Stimulated activated CD4-positive, alpha-beta T cell treated with anti-CD3 and anti-CD28 coated beads, Interleukin-12 subunit alpha, Interleukin-12 subunit beta, amount 100 ng/mL, for 24 hours (primary cell): ENCODE measurements around the gene SCG3.

Experiments
- DNase-seq, 2 experiments: peaks; one replicate each; pipeline ENCODE4 v3.0.0-alpha.2; 2020; ENCODE audit warnings: low read depth in 2 of 2

SCG3 gene

DNA sequence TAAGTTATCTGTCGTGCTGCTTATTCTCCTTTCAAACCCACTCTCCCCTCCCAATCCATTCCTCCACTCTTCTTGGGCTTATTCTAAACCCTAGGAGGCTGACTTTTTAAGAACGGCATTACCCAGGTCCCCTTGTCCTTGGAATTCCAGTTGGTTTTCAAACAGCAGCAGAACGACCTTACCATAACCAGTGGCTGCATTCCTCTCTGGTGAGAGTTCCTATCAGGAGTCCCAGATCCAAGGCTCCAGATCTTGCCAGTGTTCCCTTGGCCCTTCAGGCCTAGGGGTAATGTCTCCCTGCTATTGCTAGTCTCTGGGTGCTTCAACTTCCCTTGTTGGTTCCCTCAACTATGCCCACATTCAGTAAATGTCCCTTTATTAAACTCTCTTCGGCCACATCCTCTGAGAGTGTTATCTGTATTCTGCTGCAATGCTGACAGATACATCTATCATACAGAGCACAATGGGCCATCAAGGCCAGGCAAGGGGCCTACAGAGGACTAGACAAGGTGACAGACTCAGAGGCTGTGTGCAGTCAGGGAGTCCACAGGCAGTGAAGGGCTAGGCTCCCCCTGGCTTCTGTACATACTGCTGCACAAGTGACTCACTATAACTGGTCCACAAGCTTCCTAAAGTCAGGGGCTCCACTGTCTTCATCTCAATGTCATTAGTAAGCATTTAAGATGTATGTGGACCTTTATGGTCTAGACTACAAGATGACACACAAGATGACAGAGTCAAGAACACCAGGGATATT lies 46.0 kb downstream of the SCG3 start:
- DNase-seq, result no peak

DNA sequence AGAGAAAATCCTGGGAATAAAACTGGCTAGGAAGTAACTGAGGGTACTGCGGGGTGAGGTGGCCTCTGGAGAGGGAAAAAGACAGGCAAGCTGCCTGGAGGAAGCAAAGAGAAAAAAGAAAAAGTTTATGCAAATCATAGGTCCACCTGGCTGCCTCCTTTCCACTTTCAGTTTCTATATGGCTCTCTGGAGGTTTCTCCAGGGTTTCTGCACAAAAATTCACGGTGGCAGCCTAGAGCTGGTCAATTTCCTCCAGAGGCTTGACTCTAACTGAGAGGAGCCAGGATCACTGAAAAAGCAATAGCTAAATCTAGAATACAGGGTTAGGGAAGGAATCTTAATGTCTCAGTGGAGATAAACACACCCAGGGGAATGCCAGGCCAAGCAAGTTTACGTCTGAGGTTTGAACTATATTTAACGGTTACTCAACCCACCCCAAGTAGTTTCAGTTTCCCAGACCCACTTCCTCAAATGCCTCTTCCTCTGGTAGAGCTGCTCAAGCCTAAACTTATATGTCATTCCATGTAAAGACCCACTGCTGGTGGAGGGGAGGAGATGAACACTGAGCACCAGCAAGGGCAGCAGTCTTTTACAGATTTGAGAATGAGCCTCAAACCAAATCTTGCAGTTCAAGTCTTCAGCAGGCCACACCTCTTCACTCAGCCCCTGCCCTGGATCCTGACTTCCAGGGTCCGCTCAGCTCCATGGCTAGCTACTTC lies 50.4 kb downstream of the SCG3 start:
- no peak for DNase-seq

DNA sequence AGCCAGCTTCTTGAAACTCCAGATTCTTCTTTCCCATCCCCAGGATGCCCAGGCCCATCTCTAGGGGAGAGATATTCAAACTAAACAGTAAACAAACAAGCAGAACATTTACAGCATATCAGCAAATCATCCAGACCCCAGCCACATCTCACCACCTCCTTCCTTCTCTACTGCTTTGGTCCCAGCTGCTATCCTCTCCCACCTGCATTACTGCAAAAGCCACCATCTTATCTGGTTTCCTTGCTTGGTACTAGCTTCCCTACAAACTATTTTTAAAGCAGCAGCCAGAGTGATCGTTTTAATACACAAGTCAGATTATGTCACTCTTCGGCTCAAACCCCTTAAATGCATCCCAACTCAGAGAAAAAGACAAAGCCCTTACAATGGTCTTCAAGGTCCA lies 51.3 kb downstream of the SCG3 start:
- no peak for DNase-seq

DNA sequence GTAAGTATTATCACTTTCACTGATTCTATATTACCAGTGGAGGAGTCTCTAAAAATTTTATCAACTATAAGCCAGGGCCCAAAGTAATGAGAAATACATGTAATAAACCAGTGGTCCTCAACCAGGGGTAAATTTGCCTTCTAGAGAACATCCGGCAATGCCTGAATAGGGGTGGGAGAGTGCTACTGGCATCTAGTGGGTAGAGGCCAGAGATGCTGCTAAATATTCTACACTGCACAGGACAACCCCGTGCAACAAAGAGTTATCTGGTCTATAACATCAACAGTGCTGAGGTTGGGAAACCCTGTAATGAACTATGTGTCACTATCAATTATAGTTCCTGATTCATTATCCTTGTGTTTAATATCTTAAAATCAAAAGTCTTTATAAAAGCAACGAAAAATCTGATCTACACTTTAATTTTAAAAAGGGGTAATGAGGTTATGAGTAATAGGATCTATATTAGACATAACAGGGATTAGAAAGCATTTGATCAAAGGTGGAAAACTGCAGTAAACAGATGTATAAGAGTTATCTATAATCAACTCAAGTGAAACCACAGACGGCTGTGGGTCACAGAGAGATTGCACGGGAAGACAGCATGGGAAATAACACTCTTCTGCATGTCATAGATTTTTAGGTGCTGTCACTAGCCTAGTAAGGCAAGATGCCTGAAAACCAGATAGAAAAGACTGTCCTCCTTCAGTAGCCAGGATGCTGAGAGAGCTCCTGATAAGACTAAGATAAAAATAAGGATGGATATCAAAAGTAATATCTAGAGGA lies 54.1 kb downstream of the SCG3 start:
- peak in 1 of 2 experiments; percentile 9 for DNase-seq

DNA sequence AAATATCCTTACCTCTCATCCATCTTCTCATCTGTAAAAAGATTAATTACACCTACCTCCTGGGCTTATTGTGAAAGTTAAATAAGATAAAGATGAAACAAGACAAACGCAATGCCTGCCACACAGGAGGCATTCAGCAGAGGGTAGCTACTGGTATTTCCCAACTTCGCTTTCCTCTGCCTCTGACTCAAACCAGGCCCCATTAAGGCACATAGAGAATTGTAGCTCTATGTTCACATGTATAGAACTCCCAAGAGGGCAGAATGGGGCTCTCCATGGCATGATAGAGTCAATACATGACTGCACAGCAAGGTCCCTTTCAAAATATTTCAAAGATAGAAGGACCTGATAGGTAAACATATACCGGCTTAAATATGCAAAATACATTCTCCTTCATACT lies 54.8 kb downstream of the SCG3 start:
- DNase-seq, result peak in 1 of 2 experiments; percentile 8

DNA sequence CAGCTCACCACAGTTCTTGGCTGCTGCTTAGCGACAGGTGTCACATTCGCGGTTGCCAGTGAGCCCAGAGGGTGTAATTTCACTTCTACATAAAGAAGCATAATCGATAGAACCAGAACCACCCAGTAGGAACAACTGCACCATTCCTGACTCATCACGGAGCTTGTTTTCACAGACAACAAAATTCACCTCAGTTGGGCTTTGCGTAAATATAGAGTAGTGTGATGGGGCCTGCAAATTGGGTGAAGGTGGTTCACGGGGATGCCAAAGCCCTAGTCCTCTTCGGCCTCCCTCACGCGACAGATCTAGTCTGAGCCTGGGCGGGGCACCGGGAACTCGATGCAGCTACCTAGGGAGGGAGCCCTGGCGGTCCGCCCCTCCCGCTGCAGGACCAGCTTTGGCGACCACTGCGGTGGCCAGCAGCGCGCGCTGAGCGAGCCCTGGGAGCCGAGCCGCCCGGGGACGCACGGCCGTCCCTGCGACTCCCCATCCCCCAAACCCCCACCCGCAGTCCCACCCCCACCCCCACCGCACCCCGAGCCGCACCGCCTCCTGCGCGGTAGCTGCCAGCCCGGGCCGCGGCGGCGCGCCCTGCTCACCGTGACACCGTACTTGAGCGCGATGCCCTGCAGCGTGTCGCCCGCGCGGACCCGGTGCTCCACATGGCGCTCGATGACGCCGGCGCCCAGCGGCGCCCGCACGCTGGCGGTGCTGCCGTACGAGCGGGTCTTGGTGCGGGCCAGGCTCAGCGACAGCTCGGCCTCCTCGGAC lies 55.6 kb downstream of the SCG3 start:
- peak; percentile 44 to 47 for DNase-seq

DNA sequence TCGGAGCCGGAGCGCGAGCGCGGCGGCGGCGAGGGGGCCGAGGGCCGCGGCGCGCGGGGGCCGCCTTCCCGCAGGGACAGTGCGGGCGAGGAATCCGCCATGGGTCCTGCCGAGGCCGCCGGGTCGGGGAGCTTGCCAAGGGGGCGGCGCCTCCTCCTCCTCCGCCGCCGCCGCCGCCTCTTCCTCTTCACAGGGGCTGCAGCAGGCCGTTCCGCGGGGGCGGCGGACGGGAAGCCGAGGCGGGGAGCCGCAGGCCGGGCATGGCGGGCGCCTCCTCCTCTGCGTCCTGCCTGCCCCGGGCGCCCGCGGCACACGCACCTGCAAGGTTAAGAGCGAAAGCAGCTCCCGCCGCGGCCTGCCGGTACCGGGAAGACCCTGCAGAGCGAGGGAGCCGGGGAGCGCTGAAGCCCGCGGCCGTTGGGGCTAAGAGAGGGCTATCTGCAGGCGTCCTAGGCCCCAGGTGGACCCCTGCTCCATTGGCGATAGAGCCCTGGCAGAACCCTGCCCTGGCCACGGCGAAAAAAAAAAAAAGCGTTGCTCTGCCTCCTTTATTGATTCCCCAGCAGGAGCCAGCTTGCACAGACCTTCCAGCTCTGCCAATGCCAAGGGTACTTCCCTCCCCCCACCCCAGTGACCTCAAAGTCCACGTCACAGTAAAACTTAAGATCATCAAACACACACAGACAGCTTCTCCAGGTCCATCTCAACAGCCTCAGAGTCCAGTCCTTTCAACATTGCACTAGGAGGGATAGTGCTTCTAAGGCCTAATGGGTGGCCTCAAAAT lies 56.4 kb downstream of the SCG3 start, which contains the start of gene LYSMD2:
Gene LYSMD2, minus strand, starts transcription at position 134 of the 784 bp plus-strand sequence. Its CDS starts 33 bp downstream, at position 101.
- DNase-seq, result peak; percentile 41 to 62

DNA sequence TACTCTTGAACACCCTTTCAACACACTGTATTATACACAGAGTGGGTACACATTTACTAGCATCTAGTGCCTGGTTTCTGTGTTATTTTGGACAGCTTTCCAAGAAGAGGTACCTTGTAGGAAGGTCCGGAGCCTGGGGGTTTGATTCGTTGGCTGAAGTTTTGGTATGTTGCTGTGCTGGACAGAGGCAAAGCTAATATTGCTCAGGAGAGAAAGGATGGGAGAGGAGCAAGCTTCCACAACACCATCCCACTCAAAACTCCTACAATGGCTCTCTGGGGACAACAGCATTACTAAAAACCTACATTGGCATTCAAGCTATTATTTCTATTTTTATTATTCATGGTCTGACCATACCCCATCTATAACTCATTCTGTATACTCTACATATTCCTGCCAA lies 57.2 kb downstream of the SCG3 start:
- no peak for DNase-seq

DNA sequence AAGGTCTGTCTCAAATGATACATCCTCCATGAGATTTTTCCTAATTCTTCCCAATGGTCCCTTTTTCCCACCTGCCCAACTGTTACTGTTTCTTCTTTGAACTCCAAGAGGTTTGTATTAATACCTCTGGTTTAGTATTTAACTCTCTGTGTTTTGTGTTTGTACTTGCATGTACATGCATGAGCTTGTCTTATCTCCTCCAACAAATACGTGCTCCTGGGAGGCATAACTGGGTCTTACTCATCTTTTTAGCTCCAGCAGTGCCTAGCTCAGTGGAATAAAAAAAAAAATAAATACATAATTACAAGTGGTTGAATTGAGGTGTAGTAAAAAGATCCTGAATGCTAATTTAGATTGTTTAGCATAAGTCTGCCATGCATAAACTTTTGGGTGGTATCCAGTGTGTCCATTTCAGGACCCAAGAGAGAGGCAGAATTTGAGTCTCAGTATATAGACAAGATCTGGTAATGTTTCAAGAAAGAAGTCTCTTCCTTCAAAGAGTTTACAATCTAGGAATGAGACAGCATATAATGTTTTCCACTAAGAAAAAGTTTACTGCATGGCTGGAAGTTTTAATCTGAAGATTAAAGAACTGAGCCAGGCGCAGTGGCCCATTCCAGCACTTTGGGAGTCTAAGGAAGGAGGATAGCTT lies 57.9 kb downstream of the SCG3 start:
- DNase-seq, result no peak

DNA sequence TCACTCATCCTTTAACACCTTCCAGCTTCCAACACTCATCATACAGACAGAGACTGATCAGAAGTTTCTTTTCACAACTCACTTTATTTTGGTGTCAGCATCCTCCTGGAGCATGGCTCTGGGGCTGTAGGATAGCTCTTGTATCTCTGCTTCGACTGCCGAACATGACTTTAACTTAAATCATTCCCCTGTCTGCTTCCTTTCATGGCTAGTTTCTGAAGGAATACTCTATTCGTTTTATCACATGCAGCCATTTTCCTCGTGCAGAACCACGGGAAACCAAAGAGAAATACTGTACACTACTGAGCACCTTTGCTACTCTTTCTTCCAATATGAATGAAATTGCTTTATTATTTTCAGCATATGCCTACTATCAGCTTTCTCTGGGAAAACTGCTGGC lies 68.0 kb downstream of the SCG3 start:
- DNase-seq, result no peak

DNA sequence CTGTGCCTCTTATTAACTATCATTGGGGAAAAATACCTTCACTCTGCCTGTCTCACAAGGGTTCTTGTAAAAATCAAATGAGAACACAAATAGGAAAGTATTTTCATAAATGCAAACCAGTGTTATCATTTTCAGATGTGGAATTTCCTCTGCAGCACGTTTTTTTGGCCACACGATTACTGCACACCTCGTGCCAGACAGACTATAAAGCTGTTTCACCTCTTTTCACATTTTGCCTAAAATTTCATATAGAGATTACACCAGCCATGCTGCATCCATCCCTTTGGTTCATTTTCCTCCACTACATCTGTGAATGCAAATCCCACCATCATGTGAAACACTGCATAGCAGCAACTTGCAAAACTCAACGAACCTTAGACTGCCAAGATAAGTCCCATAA lies 68.9 kb downstream of the SCG3 start:
- DNase-seq, result no peak

DNA sequence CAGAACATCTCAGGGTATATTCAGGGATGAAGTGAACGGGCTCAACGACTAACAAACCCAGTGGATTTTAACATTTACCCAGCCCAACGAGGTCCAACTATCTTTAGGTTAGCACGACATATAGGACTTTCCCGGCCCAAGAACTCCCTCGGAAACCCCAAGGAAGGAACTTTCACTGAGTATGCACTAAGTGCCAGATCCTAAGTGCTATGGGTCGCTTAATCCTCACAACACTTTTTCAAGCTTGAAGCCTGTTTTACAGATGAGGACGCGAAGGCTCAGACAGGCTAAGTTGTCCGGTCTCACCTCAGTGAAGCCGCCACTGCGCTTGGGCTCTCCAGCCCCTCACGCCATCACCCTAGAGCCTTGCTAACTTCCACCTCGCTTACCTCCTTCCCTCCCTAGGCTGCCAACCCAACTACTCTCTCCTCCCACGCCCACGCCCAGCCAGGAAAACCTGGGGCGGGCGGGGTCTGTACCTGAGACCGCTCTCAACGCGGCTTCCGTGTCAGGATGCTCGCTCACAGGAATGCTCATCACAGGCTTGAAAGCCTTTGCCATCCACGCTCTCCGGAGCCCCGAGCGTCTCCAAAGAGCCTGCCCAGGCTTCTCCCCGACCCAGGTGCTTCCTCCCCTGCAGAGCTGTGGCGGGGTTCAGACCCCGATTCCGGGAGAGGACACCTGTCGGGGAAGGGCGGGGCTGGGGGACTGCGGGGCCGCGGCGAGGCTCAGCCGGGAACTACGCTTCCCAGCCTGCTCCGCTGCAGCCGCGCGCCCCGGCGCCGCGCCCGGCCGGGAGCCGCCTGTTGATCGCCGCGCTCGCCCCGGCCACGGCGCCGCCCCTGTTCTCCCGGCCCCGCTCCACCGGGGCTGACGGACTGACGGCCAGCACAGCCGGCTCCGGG lies 69.7 kb downstream of the SCG3 start, which contains the start of gene TMOD2:
Gene TMOD2, plus strand, starts transcription at position 806 of the 905 bp plus-strand sequence. CDS start 14,845 bp downstream, outside the sequence.
- peak in 1 of 2 experiments; percentile 44 for DNase-seq

DNA sequence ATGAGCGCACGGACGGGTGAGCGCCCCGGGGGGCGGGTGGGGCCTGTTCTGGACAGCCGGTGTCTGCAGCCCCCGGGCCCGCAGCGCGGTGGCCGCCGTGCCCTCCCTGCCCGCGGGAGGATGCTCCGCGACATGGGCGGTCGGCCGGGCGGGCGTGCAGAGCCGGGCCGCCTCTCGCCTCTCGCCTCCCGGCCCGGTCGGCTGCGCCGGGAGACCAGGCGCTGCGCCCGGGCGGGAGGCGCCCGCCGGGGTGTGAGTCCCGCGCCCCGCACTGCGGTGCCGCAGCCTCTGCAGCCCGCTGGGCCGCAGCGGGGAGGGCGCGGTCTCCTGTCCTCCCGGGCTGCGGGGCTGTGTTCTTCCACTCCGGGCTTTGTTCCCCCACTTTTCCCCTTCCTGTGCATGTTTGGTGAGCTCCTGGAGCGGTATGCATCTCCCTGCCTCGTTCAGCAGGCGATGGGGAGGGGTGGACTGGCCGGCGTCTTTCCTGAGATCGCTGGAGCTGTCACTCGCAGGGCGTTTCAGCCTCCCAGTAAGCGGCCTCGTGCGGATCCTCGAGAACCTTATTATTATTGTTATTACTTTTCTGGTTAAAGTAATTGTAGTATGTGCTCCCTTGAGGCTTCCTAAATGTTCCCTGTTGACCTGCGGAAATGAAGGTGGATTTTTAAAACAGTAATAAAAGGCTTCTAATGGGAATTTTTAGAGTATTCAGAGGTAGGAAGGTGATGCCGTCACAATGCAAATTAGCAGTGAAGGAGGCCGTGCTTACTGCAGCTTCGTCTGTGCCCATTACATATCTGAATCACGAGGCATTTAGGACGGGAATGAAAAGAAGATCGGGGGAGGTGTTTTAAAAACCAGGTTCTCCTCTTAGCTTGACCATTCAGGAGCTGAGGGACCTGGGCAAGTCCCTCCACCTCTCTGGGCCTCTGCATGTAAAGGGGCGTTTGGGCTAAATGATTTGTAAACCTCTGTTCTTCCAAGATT lies 70.7 kb downstream of the SCG3 start:
- DNase-seq, result no peak

DNA sequence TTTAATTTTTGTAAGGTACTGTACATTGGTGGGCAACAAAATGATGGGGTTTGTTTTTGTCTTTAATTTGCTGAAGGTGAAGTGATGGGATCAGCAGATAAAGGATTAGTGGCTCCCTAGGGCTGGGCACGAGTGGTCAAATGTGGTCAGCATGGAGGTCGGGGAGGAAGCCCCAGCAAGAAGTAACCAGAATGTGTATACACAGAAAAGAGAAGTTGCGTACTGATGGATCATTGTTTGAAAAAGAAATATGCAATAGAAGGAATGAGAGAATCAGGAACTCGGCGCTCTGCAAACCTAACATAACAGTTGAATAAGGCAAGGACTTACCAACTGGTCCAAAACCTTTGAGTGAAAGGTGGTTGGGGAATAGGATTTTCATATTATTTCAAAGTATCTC lies 71.6 kb downstream of the SCG3 start:
- no peak for DNase-seq

DNA sequence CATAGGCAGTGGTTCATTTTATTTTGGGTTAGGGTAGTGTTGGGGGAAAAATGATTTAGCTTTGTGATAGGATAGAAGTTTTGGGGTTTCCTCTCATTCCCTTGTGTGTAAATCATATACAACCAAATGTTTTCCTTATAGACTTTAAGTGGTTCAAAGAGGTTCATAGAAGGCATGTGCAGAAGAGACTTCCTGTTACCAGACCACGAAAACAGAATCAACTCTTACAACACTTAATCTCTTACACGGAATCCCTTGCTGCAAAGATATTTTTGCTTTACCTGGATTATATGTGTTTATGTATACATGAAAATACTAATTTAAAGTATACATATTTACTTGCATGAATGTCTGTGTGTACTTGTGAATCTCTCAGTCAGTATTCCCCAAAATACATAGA lies 73.0 kb downstream of the SCG3 start:
- DNase-seq, result no peak

DNA sequence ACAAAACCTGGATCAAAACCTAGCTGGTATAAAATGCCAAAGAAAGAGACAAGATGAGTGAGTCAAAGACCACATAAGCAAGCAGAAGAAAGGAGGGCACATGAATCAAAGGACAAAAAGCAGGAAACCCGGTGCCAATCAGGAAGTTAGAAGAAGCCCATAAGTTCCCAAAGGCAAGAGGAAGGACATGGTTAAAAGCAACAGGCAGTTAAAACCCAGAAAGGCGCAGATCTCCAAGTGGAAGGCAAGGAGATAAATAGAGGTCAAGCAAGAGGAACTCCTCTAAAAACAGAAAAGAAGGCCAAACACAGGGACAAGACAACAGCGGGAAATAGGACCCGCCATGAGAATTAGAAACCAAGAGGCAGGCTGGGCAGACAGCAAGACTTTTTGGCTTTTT lies 74.5 kb downstream of the SCG3 start:
- DNase-seq, result no peak

DNA sequence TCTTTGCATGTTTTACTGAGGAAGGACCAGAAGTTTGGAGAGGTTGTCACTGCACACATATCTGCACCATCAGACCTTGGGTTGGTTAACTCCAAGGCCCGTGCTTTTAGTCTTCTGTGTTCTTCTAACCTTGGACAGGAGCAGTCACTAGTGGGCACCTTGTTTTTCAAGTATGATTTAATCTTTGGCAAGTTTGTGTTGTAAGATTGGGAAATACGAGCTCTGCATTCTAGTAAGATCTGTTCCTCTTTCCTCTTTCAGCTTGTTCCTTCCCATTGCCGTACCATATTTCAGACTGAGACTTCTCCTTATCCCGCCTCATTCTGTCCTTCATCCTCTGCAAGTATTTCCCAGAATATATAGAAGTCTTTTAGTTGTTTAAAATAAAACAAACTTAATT lies 75.2 kb downstream of the SCG3 start:
- no peak for DNase-seq

DNA sequence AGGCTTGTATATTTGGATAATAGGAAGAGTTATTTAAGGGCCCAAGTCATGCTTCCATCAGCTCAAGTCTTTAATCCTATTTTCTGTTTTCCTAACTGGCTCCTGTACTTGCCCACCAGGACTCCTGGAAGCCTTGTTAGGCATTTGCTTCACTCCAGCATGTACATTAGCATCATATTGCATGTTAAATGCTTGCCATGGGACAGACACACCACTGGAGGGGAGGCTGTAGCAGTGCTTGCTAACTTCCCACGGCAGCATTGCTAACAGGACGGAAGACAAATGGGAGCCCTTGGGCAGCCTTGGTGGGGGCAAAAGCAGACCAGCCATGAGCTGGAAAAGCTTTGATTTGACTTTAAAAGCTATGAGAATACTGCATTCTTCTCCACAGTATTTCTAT lies 76.1 kb downstream of the SCG3 start:
- no peak for DNase-seq
